ENCODE results near the gene NRF1.
"Not testable (repeated sequence)": the region's sequence is repeated elsewhere in the genome, so short reads cannot be mapped to it uniquely, and the experiment has no call there.

The NRF1 gene

GRCh38 chr7:129782818-129783583 is 171.5 kb downstream of the NRF1 start:
- no peak for DNase-seq (ENCODE audit: low spot score)

- no peak for DNase-seq (ENCODE audit: low spot score)
Measured at GRCh38 chr7:129783584-129783919, 172.0 kb downstream of the NRF1 start.

GRCh38 chr7:129784437-129784782 is 172.9 kb downstream of the NRF1 start:
- DNase-seq (ENCODE audit: low spot score) = no peak

GRCh38 chr7:129784783-129785684 is 173.5 kb downstream of the NRF1 start:
- no peak for DNase-seq (ENCODE audit: low spot score)

GRCh38 chr7:129785685-129786514 is 174.4 kb downstream of the NRF1 start:
- no peak for DNase-seq (ENCODE audit: low spot score)

GRCh38 chr7:129786825-129787563 is 175.5 kb downstream of the NRF1 start:
- DNase-seq (ENCODE audit: low spot score) = no peak

- DNase-seq (ENCODE audit: low spot score) = no peak
Measured at GRCh38 chr7:129789000-129789399, 177.5 kb downstream of the NRF1 start.

GRCh38 chr7:129789652-129790051 is 178.1 kb downstream of the NRF1 start:
- no peak for DNase-seq (ENCODE audit: low spot score)

GRCh38 chr7:129790136-129790535 is 178.6 kb downstream of the NRF1 start:
- DNase-seq (ENCODE audit: low spot score) = no peak

- DNase-seq (ENCODE audit: low spot score) = no peak
Measured at GRCh38 chr7:129792721-129793120, 181.2 kb downstream of the NRF1 start.

- peak; percentile 8 for DNase-seq (ENCODE audit: low spot score)
Measured at GRCh38 chr7:129793506-129794310, 182.2 kb downstream of the NRF1 start.

GRCh38 chr7:129794461-129794860 is 182.9 kb downstream of the NRF1 start:
- not testable (repeated sequence) for DNase-seq (ENCODE audit: low spot score)

GRCh38 chr7:129796186-129796775 is 184.8 kb downstream of the NRF1 start:
- no peak for DNase-seq (ENCODE audit: low spot score)

GRCh38 chr7:129797214-129797789 is 185.8 kb downstream of the NRF1 start:
- no peak for DNase-seq (ENCODE audit: low spot score)

- no peak for DNase-seq (ENCODE audit: low spot score)
Measured at GRCh38 chr7:129798616-129799349, 187.3 kb downstream of the NRF1 start.

GRCh38 chr7:129799350-129799955 is 187.9 kb downstream of the NRF1 start:
- DNase-seq (ENCODE audit: low spot score) = no peak

- DNase-seq (ENCODE audit: low spot score) = no peak
Measured at GRCh38 chr7:129800901-129801300, 189.4 kb downstream of the NRF1 start.

GRCh38 chr7:129801882-129802281 is 190.4 kb downstream of the NRF1 start:
- no peak for DNase-seq (ENCODE audit: low spot score)

GRCh38 chr7:129803546-129804081 is 192.1 kb downstream of the NRF1 start:
- no peak for DNase-seq (ENCODE audit: low spot score)
